HG03097 (cell line): Measurements from ENCODE around the gene TKTL1.

Experiments used
- ATAC-seq: cut with Tn5 transposase; IDR thresholded peaks from one replicate; pipeline ENCODE4 v1.9.1; 2021; ENCODE audit not compliant: unreplicated experiment, low FRiP score

TKTL1 gene

DNA sequence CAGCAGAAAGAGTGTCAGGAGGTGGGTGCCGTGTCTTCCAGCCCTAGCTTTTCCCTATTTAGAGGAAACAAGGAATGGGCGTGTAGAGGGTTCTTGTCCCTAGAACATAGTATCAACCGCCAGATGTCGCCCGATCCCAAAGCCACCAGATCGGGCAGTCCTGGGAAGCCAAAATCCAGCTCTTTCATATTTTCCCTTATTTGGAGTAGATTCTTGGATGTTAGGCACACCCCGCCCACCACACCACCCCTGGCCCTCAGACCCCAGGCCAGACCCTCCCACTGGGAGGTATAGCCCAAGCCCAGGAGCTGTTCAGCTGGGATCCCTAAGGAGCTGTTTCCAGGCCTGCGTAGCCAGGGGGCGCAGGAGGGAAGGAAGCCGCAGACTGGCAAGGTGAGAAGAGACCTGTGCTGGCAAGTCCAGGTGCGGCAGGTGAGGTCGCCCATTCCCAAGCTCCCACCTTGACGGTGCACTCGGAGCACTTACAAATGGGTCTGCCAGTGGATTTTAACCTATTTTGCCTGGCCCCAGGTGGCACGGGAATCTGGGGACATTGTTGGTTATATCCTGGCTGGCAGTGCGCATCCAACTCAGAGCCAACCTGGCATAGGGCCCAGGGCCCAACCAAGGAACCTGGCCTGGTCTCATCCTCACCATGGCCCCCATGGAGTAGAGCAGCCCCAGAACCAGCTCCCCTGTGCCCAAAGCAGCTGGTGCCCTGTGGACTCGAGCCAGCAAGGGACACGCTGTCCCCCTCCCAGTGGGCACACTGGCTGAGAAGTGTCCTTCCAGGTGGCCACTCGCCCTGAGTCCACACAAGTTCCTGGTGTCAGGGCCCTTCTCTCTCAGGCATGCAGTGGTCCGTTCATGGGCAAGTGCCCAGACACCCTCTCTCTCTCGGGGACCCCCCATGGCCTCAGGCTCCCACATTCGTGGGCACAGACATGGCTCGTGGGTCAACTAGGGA lies 78.0 kb downstream of the TKTL1 start:
- no peak for ATAC-seq

DNA sequence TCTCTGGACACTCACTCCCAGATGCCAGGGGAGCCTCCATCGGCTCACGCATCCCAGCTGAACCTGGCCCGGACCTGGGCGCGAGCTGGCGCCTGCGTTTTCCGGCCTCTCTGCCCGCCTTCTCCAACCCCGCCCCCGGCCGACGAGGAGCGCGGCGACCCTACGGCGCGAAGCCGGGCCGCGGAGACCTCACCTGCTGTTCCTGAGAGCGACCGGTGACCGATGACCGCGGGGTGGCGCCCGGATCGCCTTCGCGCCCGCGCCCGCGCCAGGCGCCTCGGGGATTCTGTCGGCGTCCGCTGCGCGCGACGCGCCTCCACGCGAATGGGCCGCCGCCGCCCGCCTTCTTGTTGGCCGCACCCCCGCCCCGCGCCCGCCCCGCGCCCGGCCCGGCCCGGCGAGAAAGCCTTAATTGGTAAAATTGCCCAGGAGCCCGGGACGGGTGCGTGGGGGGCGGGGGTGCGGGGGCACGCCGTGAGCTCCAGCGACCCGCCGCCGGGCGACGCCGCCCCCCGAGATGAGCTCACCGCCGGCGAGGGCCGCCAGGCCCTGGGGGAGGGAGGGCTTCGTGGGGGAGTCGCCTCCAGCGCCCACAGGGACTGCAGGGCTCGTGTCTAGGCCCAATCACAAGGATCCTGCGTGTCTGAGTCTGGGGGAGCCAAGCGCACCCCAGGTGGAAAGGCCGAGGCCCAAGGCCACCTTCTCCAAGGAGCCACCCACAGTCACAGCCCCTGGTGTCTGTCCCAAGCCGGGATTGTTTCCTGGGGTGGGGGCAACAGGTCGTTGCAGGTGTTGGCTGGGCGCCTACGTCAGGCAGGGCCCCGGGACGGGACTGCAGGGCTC lies 78.9 kb downstream of the TKTL1 start, which contains the start of gene FLNA:
Gene FLNA (minus strand): TSS at position 322 of the 843 bp plus-strand sequence. CDS start 3,389 bp downstream, outside the sequence.
- ATAC-seq = no peak

GRCh38 chrX:154375156-154375504 lies 79.5 kb downstream of the TKTL1 start:
- ATAC-seq = no peak

GRCh38 chrX:154376774-154377173 lies 81.2 kb downstream of the TKTL1 start:
- no peak for ATAC-seq

DNA sequence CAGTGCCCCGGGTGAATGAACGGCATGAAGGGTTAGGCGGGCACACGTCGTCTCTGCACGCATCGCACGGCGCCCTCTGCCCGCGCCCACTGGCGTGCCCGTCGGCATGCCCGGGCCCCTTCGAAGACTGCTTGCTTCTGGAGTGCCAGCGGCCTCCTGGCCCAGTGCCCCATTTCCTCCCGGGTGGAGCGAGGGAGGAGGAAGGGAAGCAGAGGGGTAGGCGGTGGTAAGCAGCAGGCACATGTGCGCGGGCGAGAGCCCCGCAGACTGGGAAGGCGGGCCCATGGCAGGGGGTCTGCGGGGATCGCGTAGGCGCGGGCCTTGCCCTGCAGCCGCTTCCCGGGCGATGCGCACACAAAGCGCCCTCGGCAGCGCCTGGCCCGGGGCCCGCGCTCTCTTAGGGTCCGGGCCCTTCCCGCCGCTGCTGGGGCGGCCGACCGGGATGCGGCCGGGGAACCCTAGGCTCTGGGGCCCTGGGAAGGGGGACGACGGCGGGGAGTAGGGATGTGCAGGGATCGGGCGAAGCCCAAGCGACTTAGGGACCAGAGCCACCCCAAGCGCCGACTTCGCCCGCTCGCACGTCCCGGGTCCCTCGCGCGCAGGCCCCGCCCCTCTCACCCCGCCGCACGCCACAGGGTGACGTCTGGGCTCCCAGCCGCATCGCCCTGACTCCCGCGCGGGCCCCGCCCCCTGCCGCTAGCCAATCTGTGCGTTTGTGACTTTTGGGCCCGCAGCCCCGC lies 82.6 kb downstream of the TKTL1 start:
- peak; percentile 0 for ATAC-seq

GRCh38 chrX:154378799-154379568 lies 83.4 kb downstream of the TKTL1 start, which contains the start of gene EMD:
Gene EMD (plus strand): TSS chrX:154379295. CDS start chrX:154379485, 190 bp downstream.
- peak; percentile 76 for ATAC-seq

DNA sequence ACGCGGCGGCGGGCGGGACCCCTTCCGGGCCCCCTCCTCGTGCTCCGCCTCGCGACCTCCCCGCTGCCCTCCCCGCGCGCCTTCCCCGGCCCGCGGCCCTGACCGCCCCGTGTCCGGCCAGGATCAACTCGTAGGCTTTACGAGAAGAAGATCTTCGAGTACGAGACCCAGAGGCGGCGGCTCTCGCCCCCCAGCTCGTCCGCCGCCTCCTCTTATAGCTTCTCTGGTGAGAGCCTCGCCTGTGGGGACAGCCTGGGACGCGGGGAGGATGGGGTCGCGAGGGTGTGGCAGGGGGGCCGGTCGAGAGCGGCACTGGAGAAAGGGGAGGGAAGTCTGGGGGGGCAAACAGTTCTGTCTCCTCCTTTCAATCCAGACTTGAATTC lies 84.0 kb downstream of the TKTL1 start:
- ATAC-seq = no peak
